DND-41 (cell line): ENCODE data around the gene EMSY.

Experiments
- EZH2 ChIP-seq: IDR thresholded peaks from 3 replicates; pipeline ENCODE4 v1.6.1; 2012; ENCODE audit warnings: borderline replicate concordance, low read depth, mild to moderate bottlenecking, moderate library complexity, low read length, inconsistent platforms; ENCODE audit not compliant: severe bottlenecking
- TF ChIP-seq, protein P1 (sequence below): IDR thresholded peaks from 2 replicates; pipeline ENCODE4 v1.5.1; 2012; ENCODE audit warnings: borderline replicate concordance, low read length, moderate library complexity, mild to moderate bottlenecking; ENCODE audit not compliant: poor library complexity, severe bottlenecking; ENCODE audit errors: extremely low read depth

DNA sequence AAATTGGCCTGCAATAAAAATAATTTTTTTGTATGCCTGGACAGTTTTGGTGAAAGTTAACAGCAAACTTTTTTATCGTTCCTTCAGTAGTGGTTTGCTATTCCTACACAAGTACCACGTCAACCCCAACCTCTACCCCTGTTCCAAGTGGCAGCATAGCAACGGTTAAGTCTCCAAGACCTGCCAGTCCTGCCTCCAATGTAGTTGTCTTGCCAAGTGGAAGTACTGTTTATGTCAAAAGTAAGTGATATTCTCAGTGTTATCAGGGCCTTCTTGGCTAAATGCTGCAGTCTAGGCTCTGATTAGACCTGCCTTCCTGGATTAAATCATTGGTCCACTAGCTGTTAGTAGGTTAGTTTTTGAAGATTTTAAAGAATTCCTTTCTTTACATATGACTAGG is 15.0 kb downstream of the EMSY start:
- TF ChIP-seq, protein P1, sequence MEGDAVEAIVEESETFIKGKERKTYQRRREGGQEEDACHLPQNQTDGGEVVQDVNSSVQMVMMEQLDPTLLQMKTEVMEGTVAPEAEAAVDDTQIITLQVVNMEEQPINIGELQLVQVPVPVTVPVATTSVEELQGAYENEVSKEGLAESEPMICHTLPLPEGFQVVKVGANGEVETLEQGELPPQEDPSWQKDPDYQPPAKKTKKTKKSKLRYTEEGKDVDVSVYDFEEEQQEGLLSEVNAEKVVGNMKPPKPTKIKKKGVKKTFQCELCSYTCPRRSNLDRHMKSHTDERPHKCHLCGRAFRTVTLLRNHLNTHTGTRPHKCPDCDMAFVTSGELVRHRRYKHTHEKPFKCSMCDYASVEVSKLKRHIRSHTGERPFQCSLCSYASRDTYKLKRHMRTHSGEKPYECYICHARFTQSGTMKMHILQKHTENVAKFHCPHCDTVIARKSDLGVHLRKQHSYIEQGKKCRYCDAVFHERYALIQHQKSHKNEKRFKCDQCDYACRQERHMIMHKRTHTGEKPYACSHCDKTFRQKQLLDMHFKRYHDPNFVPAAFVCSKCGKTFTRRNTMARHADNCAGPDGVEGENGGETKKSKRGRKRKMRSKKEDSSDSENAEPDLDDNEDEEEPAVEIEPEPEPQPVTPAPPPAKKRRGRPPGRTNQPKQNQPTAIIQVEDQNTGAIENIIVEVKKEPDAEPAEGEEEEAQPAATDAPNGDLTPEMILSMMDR, result no peak
- no peak for TF ChIP-seq EZH2
